Left kidney (tissue), 8 donors: ENCODE results near the gene SP2. TPM values are rescaled to one million over a fixed set of nuclear protein-coding genes. Genes with fewer than 3 reads are reported as not detected.
A peak's percentile ranks its signal among the peaks of the same experiment; 100 is the strongest.

Source experiments
- DNase-seq: peaks from one replicate; pipeline ENCODE4 v3.0.0-alpha.2; 2013
- long read RNA-seq, 8 donors: transcript quantifications; one replicate each; lab custom pipeline, GENCODE V29; 2026
- polyA plus RNA-seq: library from polyadenylated mRNA; unstranded; fragments of 120-200 nt; gene quantifications from one replicate; pipeline ENCODE4 v1.2.1, GENCODE V29; 2013; ENCODE audit not compliant: insufficient read length

SP2 gene
- polyA plus RNA-seq = 26.1 TPM
- long read RNA-seq, donor 1, partial matches to known transcripts = 32 of 39 reads
- long read RNA-seq, donor 1, other reads (novel, unspliced or antisense) = 0 of 39 reads
- long read RNA-seq, donor 2, partial matches to known transcripts = 10 of 15 reads
- long read RNA-seq, donor 2, other reads (novel, unspliced or antisense) = 0 of 15 reads
- long read RNA-seq, donor 3, partial matches to known transcripts = 0 of 1 reads
- long read RNA-seq, donor 3, other reads (novel, unspliced or antisense) = 0 of 1 reads
- long read RNA-seq, donor 4 = 0 reads
- long read RNA-seq, donor 5, partial matches to known transcripts = 10 of 13 reads
- long read RNA-seq, donor 5, other reads (novel, unspliced or antisense) = 0 of 13 reads
- long read RNA-seq, donor 6, partial matches to known transcripts = 30 of 32 reads
- long read RNA-seq, donor 6, other reads (novel, unspliced or antisense) = 0 of 32 reads
- long read RNA-seq, donor 7, partial matches to known transcripts = 17 of 21 reads
- long read RNA-seq, donor 7, other reads (novel, unspliced or antisense) = 0 of 21 reads
- long read RNA-seq, donor 8, partial matches to known transcripts = 6 of 9 reads
- long read RNA-seq, donor 8, other reads (novel, unspliced or antisense) = 0 of 9 reads

DNA sequence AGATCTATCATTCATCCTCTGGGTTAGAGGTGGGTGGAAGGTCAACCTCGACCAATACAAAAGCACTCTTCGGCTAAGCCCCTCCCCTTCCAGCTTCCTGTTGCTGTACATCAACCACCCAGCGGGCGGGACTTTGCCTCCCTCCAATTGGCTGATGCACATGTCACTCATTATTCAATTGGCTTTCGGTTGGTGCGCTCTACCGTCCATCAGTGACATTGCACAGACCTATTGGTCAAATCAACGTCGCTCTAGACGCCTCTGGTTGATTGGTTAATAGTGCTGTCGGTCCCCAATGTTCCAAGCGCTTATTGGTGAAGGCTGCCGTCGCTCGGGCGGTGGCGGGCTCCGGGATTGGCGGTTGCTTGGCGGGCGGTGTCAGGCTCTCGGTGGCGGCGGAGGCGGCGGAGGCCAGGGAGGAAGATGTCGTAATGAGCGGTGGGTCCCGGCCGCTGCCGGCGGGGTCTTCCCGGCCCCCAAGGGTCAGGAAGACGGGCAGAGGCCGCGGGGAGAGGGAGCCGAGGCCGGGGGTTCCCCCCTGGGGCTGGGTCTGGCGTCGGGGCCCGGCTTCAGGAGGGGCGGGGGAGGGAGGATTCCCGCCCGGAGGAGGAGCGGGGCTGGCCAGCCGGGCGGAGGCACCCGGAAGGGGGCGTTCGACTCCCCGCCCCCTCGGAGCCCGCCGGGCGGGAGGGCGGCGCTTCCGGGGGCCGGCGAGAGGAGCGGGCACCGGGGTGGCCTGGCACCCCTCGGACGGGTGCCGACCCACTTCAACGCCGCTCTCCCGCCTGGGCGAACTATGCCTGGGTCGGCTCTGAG lies at the start of gene SP2:
TSS of gene SP2 (plus strand) at position 381 of the 816 bp plus-strand sequence. CDS start at position 432, 51 bp downstream.
- DNase-seq = peak; percentile 100

DNA sequence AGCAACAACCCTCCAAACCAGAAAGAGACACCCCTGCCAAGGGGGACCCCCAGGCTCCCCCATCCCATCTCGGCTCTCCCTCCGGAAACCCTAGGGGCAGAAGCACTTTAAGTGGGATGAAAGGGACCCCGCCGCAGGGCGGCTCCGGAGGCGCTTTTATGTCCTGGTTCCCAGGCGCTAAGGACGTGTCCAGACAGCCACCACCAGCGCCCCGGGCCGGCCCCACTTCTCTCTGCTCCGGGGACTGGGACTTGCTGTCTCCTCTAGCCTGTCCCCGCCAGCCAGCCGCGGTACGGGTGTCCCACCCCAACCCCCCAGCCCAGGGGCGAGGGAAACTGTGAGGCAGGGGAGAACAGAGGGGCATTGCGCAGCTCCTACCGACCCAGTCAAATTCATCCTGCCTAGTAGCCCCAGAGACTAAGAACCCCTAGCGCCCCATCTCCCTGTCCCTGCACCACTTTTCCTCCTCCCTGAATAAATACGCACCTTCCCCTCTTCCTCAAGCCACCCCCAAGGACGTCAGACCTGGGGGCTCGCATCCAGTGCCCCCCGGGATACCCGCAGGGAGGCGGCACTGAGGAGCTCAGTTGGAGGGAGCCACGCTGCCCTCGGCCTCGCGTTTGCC lies 49.2 kb upstream of the SP2 start:
- no peak for DNase-seq

DNA sequence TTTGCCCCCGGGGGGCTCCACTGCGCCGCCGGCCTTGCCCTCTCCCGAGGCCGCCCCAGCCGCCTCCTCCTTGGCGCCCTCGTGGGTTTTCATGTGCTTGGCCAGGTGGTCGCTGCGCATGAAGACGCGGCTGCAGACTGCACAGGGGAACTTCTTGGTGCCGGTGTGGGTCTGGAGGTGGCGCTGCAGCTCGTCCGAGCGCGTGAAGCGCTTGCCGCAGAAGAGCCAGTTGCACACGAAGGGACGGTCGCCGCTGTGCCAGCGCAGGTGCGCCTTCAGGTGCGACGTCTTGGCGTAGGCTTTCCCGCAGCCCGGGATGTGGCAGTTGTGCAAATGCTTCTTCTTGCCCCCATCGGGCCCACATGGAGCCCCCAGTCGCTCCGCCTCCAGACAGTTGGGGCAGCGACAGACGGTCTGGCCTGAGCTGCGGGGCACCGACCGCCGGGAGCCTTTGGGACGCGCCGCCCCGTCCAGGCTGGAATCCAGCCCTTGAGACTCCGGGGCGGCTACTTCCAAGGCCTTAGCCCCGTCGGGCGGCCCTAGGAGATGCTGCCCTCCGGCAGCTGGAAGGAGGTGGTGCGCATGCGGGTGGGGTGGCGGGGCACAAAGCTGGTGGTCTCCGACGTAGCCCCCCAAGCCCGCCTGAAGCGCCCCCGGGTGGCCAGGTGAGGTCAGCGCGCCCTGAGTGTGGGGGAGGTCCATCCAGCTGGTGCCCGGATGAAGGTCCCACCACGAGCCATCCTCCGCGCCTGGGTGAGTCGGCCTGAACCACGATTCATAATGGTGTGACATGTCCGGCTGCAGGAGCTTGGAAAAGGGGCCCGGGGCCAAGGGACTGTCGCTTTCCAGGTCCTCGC lies 48.5 kb upstream of the SP2 start:
- no peak for DNase-seq

DNA sequence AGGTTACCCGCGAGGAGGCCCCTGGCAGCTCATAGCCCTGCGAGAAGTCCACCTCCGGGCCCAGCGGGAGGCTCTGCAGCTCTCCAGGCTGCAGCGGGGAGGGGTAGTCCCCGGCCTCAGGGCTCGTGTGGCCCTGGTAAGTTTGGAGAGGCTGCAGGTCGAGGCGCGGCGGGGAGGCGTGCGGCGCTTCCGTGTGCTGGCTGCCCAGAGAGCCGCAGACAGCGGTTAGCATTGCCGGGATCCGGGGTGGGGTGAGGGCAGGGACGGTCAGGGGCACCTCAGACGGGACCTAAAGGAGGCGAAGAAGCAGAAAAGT lies 47.9 kb upstream of the SP2 start:
- DNase-seq = no peak

DNA sequence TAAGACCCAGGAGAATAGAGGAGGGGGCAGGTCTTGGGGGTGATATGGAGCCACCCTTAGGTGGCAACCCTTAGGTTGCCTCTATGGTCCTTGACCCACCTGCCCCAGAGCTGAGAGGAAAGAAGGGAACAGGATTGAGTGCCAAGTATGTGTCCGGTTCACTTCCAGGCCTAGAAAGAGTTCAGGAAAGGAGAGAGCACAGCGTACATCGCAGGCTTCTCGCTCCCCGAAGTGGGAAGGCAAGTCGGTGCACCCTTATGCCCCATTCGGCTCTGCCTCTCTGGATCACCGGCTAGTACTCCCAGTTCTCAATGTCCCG lies 45.7 kb upstream of the SP2 start:
- DNase-seq = no peak

DNA sequence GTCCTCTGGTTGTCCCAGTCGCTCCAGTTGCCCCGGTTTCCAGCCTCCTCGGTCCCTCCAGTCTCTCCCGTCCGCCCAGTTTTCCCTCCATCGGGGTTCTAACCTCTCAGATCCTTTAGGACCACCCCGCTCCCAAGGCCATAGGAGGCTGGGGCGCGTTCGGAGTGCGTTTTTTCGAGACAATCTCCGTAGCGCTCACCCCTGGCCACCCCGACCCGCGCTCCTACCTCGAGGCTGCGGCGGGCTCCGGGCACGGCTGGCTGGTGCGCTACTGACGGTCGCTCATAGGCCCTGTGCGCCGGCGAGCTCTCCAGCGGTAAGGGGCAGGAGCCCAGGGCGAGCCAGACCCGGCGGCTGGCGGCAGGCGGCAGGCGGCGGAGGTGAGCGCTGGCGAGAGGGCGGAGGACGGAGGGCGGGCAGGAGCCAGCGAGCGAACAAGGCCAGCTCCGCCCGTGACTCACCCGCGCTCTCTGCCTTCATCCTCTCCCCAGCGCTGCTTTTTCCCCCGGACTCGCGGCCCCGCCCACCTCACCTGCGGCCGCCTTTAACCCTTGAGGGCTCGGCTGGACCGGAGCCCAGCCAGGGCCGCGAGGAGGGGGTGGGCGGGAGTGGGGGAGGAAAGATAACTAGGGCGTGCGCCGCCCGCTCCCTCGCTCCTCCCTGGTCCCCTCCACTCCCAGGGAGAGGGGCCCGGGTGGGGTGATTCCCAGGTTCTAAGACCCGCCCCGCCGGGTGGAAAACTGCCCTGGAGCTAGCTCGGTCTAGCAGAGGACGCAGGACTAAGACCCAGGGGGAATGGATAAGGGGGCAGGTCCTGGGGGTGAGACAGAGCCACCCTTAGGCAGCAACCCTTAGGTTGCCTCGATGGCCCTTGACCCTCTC lies 45.1 kb upstream of the SP2 start, which contains the start of gene SP6:
TSS of gene SP6 (minus strand) at position 472 of the 882 bp plus-strand sequence. CDS start 2,734 bp downstream, outside the sequence.
- peak; percentile 62 for DNase-seq

DNA sequence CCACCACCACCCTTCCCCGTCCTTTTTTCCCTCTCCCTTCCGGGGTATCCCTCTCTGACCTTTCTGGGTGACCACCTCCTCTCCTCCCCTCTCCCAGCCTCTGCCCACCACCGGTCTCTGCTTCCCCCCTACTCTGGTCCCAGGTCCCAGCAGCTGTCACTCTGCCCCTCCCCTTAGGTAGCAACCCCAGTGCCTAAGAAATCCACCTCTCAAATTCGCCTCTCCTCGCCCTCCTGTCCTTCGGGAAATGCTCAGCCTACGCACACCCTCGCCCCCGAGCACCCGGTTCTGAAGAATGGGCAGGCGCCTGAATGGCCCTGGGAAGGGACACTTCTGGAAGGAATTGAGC lies 44.3 kb upstream of the SP2 start:
- no peak for DNase-seq

DNA sequence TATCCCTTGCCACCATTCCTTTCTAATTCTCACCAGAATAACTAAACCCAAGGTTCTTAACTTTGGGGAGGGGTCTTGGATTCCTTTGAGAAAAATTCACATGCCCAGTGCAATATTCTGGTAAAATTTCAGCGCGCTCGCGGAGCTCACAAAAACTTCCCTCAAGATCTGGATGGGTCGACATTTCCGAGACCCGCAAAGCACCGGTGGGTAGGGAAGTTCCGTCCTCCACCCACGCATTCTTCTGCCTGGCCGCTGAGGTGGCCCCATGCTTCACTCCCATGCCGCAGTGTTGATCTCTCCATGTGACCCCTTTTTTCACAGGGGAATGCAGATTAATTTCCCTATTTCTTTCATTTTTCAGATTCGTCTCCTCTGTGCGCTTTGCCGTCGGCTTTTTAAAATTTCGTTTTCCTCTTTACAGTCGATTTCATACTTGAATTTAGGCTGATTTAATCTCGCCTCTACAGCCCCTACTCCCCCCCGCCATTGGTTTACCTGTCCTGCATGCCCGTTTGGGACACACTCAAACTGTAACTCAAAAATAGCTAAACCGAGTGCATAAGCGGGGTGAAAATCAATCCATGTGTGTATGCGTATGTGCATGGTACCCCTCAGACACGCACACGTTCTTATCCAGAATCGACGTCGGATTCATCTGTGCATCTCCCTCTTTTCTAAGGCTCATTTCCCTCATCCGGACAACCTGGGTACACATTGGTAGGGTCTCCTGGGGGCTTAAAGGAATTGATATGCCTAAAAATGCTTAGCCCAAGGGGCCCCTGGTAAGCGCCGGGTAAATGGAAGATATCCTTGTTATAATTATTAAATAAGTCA lies 43.7 kb upstream of the SP2 start:
- no peak for DNase-seq

DNA sequence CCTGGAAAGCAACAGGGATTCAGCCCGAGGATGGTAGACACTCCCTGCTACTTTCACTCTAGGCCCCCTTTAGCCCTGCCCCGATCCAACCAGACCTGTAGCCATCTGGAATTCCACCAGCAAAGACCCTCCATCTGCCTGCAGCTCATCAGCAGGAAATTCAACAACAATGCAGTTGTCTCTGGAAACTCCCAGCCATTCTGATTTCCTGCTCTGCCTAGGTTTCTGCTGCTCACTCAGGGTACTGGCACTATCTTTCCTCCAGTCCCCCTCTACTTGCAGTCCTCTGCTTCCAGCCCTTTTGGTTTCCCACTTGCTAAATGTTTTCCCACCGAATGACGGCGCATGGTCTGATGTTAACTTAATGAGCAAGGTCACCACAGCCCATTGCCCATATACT lies 42.4 kb upstream of the SP2 start:
- DNase-seq = no peak

DNA sequence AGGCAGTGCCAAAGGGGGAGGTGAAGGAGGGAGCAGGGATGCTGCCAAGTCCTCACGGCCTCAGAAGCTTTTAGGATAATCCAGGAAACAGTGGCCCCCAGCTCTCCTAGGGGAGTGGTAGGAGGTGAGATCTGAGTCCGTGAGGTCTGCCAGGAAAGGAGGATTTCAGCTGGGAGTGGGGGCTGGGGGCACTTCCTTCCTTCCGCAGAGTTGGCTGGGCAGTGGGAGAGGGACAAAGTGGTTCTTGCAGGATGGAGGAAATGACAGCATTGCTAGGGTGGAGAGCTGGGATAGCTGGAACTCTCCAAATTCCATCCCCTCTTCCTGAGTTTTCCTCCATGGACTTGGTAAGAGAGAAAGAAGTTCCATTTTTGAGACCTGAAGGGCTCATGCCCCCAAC lies 40.3 kb upstream of the SP2 start:
- no peak for DNase-seq

DNA sequence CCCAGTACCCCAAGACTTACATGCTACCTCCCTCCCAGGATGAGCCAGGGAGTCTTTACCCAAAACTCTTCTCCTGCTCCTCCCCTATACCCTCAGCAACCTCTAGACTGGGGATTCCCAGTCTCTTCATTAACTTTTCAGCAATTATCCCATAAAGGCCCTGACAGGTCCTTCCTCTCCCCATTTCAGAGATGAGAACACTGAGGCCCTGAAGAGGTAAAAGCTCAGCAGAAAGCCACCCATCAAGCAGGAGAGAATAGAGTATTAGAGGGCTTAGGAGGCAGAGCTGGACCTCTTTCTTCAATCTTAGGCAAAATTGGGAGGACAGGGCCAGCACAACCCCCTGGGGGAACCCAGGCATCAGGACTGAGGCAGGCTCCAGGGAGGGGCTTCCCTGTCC lies 39.2 kb upstream of the SP2 start:
- no peak for DNase-seq

DNA sequence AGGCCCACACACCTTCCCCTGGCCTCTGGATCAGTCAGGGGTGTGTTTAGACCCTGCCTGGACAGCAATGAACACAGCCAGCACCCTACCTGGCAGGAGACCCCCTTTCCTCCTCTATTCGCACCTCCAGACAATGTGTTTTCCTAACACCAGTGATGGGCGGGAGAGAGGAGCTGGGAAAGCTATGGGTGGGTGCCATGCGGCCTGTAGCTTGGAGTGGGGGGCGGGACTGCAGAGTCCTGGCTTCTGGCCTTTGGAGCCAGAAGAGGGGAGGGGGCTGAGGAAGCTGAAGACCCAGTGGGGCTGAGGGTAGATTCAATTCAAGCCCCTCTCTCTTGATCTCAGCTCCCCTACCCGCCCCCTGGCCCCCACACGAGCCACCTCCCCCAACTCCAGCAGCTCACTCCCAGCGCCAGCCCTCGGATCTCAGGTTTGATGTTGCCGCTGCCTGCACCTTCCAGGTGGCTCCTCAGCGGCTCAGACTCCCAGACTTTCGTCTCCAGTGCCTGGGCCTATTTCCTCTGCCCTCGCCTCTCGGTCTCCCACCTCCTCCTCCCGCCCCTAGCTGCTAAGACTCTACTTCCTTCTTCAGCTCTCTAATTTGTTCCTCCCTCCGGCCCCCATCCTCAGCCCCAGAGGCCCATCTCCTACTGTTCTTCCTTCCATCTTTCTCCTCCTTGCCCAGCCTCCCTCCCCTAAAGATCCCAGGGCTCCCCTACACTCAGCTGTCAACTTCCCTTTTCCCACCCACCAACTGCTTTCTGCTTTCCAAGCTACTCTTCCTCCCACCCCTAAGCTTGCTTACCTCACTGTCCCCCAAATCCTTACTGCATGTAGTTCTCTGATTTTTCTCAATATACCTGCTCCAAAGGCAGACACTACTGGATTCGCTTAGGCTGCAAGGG lies 38.2 kb upstream of the SP2 start:
- DNase-seq = no peak

DNA sequence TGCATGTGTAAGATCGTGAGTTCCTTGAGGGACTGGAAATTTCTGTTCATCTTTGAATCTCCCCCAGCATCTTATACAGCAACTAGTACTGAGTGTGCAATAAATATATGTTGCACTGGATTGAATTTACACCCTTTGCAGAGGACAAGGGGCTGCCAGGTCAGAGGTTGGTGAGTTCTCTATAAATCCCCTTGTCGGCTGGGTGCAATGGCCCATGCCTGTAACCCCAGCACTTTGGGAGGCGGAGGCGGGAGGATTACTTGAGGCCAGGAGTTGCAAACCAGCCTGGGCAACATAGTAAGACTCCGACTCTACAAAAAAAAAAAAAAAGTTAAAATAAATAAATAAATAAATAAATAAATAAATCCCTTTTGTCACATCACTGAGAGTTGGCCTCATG lies 35.6 kb upstream of the SP2 start:
- no peak for DNase-seq

DNA sequence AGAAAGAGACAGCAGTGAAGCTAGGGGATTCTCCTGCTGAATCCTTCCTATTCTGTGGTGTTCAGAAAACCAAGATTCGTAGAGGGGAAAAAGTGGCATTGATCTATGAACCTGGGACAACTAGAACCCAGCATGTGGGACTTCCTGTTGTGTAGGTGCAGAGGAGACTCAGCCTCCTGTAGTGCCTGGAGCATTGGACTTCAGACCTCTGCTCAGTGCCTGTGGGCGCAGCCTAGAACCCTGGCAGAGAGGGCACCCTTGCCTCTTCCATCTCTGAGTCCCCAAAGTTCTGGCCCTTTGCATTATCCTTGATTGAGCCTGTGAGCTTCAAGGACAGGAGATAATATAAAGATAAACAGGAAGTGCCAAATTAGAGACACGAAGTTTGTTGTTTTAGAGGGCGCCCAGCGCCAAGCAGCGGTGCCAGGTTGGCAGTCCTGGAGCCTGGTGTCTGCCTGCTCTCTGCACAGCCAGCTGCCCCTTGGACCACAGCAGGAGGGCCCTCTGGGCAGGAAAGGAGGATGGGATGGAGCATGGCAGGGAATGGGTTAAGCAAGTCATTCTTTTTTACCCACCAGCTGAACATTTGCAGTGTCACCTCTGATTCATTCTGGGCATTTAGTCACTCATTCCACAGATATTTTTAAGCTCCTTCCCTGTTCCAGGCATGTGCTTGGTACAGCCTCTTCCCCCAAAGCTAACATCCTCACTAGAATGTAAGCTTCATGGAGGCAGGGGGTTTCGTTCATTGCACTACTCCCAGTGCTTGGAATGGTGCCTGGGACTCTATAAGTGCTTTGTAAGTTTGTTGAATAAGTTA lies 33.2 kb upstream of the SP2 start:
- DNase-seq = no peak

DNA sequence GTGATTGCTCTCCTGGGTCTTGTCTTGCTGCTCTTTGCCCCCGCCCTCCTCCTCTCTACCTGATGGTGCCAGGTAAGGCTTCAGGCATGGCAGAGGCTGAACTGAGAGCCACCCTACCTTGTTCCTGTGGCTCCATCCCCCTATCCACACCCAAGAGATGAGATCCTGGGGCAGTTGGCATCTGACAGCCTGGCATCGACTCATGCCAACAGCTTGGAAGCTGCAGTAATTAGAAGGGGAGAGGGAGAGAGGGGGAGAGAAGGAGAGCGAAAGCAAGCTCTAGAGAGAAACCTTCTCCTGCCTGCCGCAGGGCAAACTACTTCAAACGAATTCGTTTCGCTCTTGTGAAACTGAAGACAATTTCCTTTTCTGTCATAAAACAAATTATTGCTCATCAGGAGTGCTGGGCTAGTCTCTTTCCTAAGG lies 31.2 kb upstream of the SP2 start:
- no peak for DNase-seq

DNA sequence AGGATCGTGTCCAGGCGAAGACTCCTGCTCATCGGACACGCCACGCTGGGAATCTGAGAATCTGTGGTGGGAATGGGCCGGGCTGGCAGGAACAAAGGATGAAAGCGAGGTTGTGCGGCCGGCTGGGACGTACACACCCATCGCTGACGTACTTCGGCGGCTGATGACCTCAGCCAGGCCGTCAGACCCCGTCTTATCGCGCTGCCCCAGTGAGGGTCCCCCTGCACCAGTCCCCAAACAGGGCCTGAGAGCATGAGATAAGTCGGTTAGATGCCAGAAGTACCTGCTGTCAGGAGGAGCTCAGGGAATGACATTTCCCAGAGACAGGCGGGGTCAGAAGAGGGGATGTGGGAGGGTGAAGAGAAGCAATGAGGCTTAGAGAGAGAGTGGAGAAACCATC lies 29.1 kb upstream of the SP2 start:
- no peak for DNase-seq

DNA sequence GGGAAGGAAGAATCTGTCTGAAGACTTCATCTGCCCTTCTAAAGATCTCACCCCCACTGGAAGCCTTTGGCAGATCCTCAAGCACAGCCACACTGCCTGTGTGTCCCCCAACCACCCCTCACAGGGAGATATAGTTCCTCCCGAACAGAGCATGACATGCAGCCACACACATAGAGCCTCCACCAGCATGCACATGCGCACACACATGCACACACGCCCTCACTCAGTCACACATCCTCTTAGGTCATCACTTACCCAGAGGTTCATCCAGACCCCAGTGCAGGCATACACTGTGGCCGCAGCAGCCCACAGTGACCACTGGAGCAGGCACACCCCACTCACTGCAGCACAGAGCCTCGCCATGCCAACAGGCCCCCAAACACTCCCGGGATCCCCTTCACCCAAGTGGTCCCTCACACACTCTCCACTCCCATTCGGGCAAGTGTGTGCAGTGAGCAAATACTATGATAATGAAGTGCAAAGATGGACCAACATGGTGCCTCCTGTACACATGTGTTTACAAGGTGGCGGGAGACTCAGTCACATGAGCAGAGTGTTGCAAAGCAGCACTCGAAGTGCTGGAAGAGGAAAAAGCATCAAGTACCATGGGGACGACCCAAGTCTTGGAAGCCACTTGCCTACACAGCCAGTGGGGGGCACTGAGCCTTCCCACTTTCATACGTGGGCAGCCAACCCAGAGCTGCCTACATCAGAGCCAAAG lies 28.1 kb upstream of the SP2 start:
- no peak for DNase-seq
